ENCODE data around the gene C15orf61.

GRCh38 chr15:67563092-67563491, 42.2 kb downstream of the C15orf61 start:
- TF ChIP-seq TP53 (CRISPR knock-in tag; IDR thresholded peaks at IDR 0.05) (no peak), RAD21 (conservative IDR thresholded peaks at IDR 0.05 in 1 of 2, IDR thresholded peaks at IDR 0.05 in 1 of 2) (no peak), KDM1A (IDR thresholded peaks at IDR 0.05; ENCODE audit: low read depth) (no peak), USF2 (IDR thresholded peaks at IDR 0.05) (no peak), EP300 (IDR thresholded peaks at IDR 0.05) (no peak), HOXA7 (CRISPR knock-in tag; IDR thresholded peaks at IDR 0.05) (no peak), RFX5 (IDR thresholded peaks at IDR 0.05) (no peak), HOXB5 (CRISPR knock-in tag; IDR thresholded peaks at IDR 0.05) (no peak), POLR2A (IDR thresholded peaks at IDR 0.05; ENCODE audit: low read length) (no peak)
- TF ChIP-seq, protein P1, sequence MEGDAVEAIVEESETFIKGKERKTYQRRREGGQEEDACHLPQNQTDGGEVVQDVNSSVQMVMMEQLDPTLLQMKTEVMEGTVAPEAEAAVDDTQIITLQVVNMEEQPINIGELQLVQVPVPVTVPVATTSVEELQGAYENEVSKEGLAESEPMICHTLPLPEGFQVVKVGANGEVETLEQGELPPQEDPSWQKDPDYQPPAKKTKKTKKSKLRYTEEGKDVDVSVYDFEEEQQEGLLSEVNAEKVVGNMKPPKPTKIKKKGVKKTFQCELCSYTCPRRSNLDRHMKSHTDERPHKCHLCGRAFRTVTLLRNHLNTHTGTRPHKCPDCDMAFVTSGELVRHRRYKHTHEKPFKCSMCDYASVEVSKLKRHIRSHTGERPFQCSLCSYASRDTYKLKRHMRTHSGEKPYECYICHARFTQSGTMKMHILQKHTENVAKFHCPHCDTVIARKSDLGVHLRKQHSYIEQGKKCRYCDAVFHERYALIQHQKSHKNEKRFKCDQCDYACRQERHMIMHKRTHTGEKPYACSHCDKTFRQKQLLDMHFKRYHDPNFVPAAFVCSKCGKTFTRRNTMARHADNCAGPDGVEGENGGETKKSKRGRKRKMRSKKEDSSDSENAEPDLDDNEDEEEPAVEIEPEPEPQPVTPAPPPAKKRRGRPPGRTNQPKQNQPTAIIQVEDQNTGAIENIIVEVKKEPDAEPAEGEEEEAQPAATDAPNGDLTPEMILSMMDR (IDR thresholded peaks at IDR 0.05): no peak
- TF ChIP-seq, protein P2, sequence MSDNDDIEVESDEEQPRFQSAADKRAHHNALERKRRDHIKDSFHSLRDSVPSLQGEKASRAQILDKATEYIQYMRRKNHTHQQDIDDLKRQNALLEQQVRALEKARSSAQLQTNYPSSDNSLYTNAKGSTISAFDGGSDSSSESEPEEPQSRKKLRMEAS (IDR thresholded peaks at IDR 0.05): no peak
